HL-60 (cell line): ENCODE measurements around the gene UBIAD1.

ENCODE experiments used
- DNase-seq, 2 experiments: peaks; one replicate each; pipeline ENCODE4 v3.0.0-alpha.2; 2010 to 2020; ENCODE audit warnings: low read depth in 1 of 2, low spot score in 1 of 2
- H3K27ac ChIP-seq: fragments of 250-450 bp; sonication (Bioruptor Pico); replicated peaks from 2 replicates; pipeline ENCODE4 v1.5.1; 2020; ENCODE audit warnings: mild to moderate bottlenecking, moderate library complexity
- H3K27me3 ChIP-seq: fragments of 250-450 bp; sonication (Bioruptor Pico); 2 replicates; pipeline ENCODE4 v1.5.1; 2021; ENCODE audit warnings: mild to moderate bottlenecking, moderate library complexity; ENCODE audit not compliant: insufficient read depth, poor library complexity, severe bottlenecking
- H3K4me3 ChIP-seq: replicated peaks from 2 replicates; pipeline ENCODE4 v1.5.1; 2011; ENCODE audit warnings: mild to moderate bottlenecking, control low read depth, low read length; ENCODE audit not compliant: insufficient read depth
- CTCF ChIP-seq: IDR thresholded peaks from one replicate; pipeline ENCODE4 v1.5.1; 2011; ENCODE audit warnings: low read length, control low read depth, inconsistent platforms; ENCODE audit not compliant: insufficient read depth
- GABPA ChIP-seq: IDR thresholded peaks from 2 replicates; pipeline ENCODE4 v1.6.1; 2012; ENCODE audit warnings: low read depth
- POLR2AphosphoS5 ChIP-seq: IDR thresholded peaks from 2 replicates; pipeline ENCODE4 v1.6.1; 2012; ENCODE audit warnings: low read depth
- REST ChIP-seq: IDR thresholded peaks from 2 replicates; pipeline ENCODE4 v1.6.1; 2012; ENCODE audit warnings: low read depth; ENCODE audit not compliant: insufficient replicate concordance
- SPI1 ChIP-seq: IDR thresholded peaks from 2 replicates; pipeline ENCODE4 v1.6.1; 2012; ENCODE audit warnings: low read depth, mild to moderate bottlenecking, borderline replicate concordance

The UBIAD1 gene

DNA sequence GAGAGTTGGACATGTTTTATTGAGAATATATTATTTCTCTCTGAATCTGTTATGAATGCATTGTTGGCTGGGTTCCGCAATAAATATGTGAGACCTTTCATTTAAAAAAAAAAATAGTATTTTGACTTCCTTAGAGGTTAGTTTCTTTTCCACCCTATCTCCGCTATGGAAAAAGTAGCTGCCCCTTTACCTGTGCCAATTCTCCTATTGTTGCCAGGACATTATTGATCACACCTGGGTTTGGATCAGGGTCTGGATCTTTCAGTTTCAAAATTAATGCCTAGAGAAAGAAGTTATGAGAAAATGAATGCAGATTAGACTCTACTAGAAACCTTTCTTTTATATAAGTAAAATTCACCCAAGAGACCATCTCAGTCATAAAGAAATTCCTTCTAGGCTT is 39.8 kb upstream of the UBIAD1 start:
- DNase-seq, result no peak
- Histone ChIP-seq H3K27ac (no peak overlapping the region), H3K27me3 (no peaks in the 10 kb centered on the region), H3K4me3 (no peak overlapping the region)
- TF ChIP-seq REST (no peak), CTCF (no peak), POLR2AphosphoS5 (no peak), GABPA (no peak)

- Histone ChIP-seq H3K27ac (no peak overlapping the region), H3K27me3 (no peaks in the 10 kb centered on the region), H3K4me3 (no peak overlapping the region)
- no peak for TF ChIP-seq SPI1
- no peak for TF ChIP-seq GABPA
- TF ChIP-seq POLR2AphosphoS5, result no peak
- TF ChIP-seq REST, result no peak
- TF ChIP-seq CTCF, result no peak
- DNase-seq, result no peak
These were observed 35.6 kb upstream of the UBIAD1 start for GRCh38 chr1:11237356-11237755.

- Histone ChIP-seq H3K4me3 (no peak overlapping the region), H3K27me3 (no peaks in the 10 kb centered on the region), H3K27ac (no peak overlapping the region)
- no peak for DNase-seq
- no peak for TF ChIP-seq REST
- TF ChIP-seq SPI1, result no peak
- TF ChIP-seq POLR2AphosphoS5, result no peak
- TF ChIP-seq GABPA, result no peak
- no peak for TF ChIP-seq CTCF
These were observed 34.7 kb upstream of the UBIAD1 start for GRCh38 chr1:11238311-11238710.
